A673 (cell line): ENCODE measurements around the gene MAP3K21.

Source experiments
- EZH2 ChIP-seq: fragments of 200-600 bp; sonication (generic); IDR thresholded peaks from 2 replicates; pipeline ENCODE4 v1.6.1; 2017; ENCODE audit warnings: borderline replicate concordance, low read depth, mild to moderate bottlenecking, mixed read lengths, antibody characterized with exemption, low read length; ENCODE audit not compliant: poor library complexity, severe bottlenecking
- TF ChIP-seq, protein P1 (sequence below): fragments of 300-800, 200-600 bp; sonication (generic); conservative IDR thresholded peaks from 2 replicates; pipeline ENCODE4 v1.5.1; 2017; ENCODE audit warnings: low read depth, mild to moderate bottlenecking, antibody characterized with exemption, low read length, moderate library complexity, mixed read lengths

DNA sequence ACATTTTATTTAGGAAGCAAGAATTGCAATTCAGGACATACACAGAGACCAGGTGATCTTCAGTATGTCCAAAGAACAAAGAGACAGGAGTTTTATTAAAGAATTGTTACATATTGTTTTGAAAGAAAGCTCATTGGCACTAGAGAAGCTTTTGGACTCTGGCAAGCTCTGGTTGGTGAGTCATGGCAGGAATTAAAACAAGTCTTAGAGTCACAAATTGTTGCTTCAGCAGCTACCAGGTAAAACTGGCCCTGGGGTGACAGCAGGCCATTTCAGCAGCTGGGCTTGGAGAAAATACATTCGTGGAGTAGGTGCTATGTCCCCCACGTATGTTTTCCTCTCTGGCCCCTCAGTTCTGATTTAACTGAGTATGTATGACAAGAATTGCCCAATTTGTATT, 58.8 kb downstream of the MAP3K21 start:
- no peak for TF ChIP-seq EZH2
- TF ChIP-seq, protein P1, sequence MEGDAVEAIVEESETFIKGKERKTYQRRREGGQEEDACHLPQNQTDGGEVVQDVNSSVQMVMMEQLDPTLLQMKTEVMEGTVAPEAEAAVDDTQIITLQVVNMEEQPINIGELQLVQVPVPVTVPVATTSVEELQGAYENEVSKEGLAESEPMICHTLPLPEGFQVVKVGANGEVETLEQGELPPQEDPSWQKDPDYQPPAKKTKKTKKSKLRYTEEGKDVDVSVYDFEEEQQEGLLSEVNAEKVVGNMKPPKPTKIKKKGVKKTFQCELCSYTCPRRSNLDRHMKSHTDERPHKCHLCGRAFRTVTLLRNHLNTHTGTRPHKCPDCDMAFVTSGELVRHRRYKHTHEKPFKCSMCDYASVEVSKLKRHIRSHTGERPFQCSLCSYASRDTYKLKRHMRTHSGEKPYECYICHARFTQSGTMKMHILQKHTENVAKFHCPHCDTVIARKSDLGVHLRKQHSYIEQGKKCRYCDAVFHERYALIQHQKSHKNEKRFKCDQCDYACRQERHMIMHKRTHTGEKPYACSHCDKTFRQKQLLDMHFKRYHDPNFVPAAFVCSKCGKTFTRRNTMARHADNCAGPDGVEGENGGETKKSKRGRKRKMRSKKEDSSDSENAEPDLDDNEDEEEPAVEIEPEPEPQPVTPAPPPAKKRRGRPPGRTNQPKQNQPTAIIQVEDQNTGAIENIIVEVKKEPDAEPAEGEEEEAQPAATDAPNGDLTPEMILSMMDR: no peak
